ENCODE measurements around the gene MBD4. TPM values are rescaled to one million over a fixed set of nuclear protein-coding genes. Genes with fewer than 3 reads are reported as not detected.

The MBD4 gene
- total and polyA plus RNA-seq, 4 donors: 16.7 to 49.8 (median 36.2) TPM

GRCh38 chr3:129461461-129462146, 21.9 kb upstream of the MBD4 start:
- no peaks in the 10 kb centered on the region for H3K9me3 ChIP-seq (ENCODE audit: control insufficient read depth in 4 of 4, insufficient read depth in 3 of 4, low read length in 3 of 4)
- H3K36me3 ChIP-seq (ENCODE audit: control insufficient read depth in 4 of 4, insufficient read depth in 4 of 4, low read length in 4 of 4): peaks cover 4 to 40% (median 16%) of the 10 kb centered on the region in 4 donors
- H3K4me3 ChIP-seq: no peak overlapping the region
- TF ChIP-seq CTCF (IDR thresholded peaks at IDR 0.05; ENCODE audit: control extremely low read depth, extremely low read depth): no peak
- DNase-seq (no peak), ATAC-seq (ENCODE audit: insufficient read depth, low FRiP score) (no peak)
- no peaks in the 10 kb centered on the region for H3K4me1 ChIP-seq (ENCODE audit: control insufficient read depth in 5 of 5, insufficient read depth in 5 of 5, low read length in 5 of 5)
- peak overlapping the region in 1 of 2 donors; percentile 92 for H3K27ac ChIP-seq (ENCODE audit: low read depth in 1 of 2, low read length in 1 of 2)
- H3K9ac ChIP-seq (ENCODE audit: insufficient read depth in 1 of 2, low read length in 2 of 2): no peak overlapping the region
- H3K27me3 ChIP-seq (ENCODE audit: control insufficient read depth in 3 of 3, insufficient read depth in 3 of 3, low read length in 2 of 3): no peaks in the 10 kb centered on the region
- WGBS, 2 donors: 78 to 87% methylated on average over 6 of the region's 6 CpGs

GRCh38 chr3:129461022-129461421, 21.3 kb upstream of the MBD4 start:
- Histone ChIP-seq H3K36me3 (ENCODE audit: control insufficient read depth in 4 of 4, insufficient read depth in 4 of 4, low read length in 4 of 4) (peaks cover 6 to 38% (median 16%) of the 10 kb centered on the region in 4 donors), H3K4me3 (no peak overlapping the region), H3K27ac (ENCODE audit: low read depth in 1 of 2, low read length in 1 of 2) (peak overlapping the region in 1 of 2 donors; percentile 92), H3K9me3 (ENCODE audit: control insufficient read depth in 4 of 4, insufficient read depth in 3 of 4, low read length in 3 of 4) (no peaks in the 10 kb centered on the region), H3K4me1 (ENCODE audit: control insufficient read depth in 5 of 5, insufficient read depth in 5 of 5, low read length in 5 of 5) (no peaks in the 10 kb centered on the region), H3K27me3 (ENCODE audit: control insufficient read depth in 3 of 3, insufficient read depth in 3 of 3, low read length in 2 of 3) (no peaks in the 10 kb centered on the region), H3K9ac (ENCODE audit: insufficient read depth in 1 of 2, low read length in 2 of 2) (no peak overlapping the region)
- no peak for DNase-seq
- ATAC-seq (ENCODE audit: insufficient read depth, low FRiP score): no peak
- WGBS, 2 donors: 93 to 97% methylated on average over 1 of the region's 1 CpG
- no peak for TF ChIP-seq CTCF (IDR thresholded peaks at IDR 0.05; ENCODE audit: control extremely low read depth, extremely low read depth)

GRCh38 chr3:129460572-129460971, 20.8 kb upstream of the MBD4 start:
- Histone ChIP-seq H3K27me3 (ENCODE audit: control insufficient read depth in 3 of 3, insufficient read depth in 3 of 3, low read length in 2 of 3) (no peaks in the 10 kb centered on the region), H3K9ac (ENCODE audit: insufficient read depth in 1 of 2, low read length in 2 of 2) (no peak overlapping the region), H3K4me3 (no peak overlapping the region), H3K36me3 (ENCODE audit: control insufficient read depth in 4 of 4, insufficient read depth in 4 of 4, low read length in 4 of 4) (peaks cover 6 to 42% (median 16%) of the 10 kb centered on the region in 4 donors), H3K27ac (ENCODE audit: low read depth in 1 of 2, low read length in 1 of 2) (peak overlapping the region in 1 of 2 donors; percentile 92), H3K4me1 (ENCODE audit: control insufficient read depth in 5 of 5, insufficient read depth in 5 of 5, low read length in 5 of 5) (no peaks in the 10 kb centered on the region), H3K9me3 (ENCODE audit: control insufficient read depth in 4 of 4, insufficient read depth in 3 of 4, low read length in 3 of 4) (no peaks in the 10 kb centered on the region)
- ATAC-seq (ENCODE audit: insufficient read depth, low FRiP score) (no peak), DNase-seq (no peak)
- WGBS, 2 donors: 93 to 100% methylated on average over 2 of the region's 2 CpGs
- TF ChIP-seq CTCF (IDR thresholded peaks at IDR 0.05; ENCODE audit: control extremely low read depth, extremely low read depth): no peak
